Osteocyte (in vitro differentiated cells): Measurements from ENCODE around the gene EBPL. TPM values are rescaled to one million over a fixed set of nuclear protein-coding genes. Genes with fewer than 3 reads are reported as not detected.

Source experiments
- DNase-seq: peaks from one replicate; pipeline ENCODE4 v3.0.0; 2021; ENCODE audit warnings: mixed read lengths; ENCODE audit not compliant: unreplicated experiment; ENCODE audit errors: extremely low spot score
- H3K27ac Mint-ChIP-seq: one replicate; pipeline ENCODE4 v1.8.0; 2021; ENCODE audit warnings: mild to moderate bottlenecking, mixed read lengths; ENCODE audit not compliant: unreplicated experiment
- H3K27me3 Mint-ChIP-seq: one replicate; pipeline ENCODE4 v1.8.0; 2021; ENCODE audit warnings: mixed read lengths; ENCODE audit not compliant: unreplicated experiment
- H3K36me3 Mint-ChIP-seq: one replicate; pipeline ENCODE4 v1.8.0; 2021; ENCODE audit warnings: mixed read lengths; ENCODE audit not compliant: unreplicated experiment
- H3K4me1 Mint-ChIP-seq: one replicate; pipeline ENCODE4 v1.8.0; 2021; ENCODE audit warnings: mixed read lengths; ENCODE audit not compliant: unreplicated experiment
- H3K4me3 Mint-ChIP-seq: one replicate; pipeline ENCODE4 v1.8.0; 2021; ENCODE audit warnings: mild to moderate bottlenecking, moderate library complexity, mixed read lengths; ENCODE audit not compliant: unreplicated experiment
- H3K9me3 Mint-ChIP-seq: one replicate; pipeline ENCODE4 v1.8.0; 2021; ENCODE audit warnings: mixed read lengths; ENCODE audit not compliant: unreplicated experiment
- CTCF ChIP-seq: fragments of 200-600 bp; sonication (generic); IDR thresholded peaks from 2 replicates; pipeline ENCODE4 v1.5.0; 2021; ENCODE audit warnings: antibody characterized with exemption, mild to moderate bottlenecking, moderate library complexity
- long read RNA-seq: library from polyadenylated mRNA; unstranded; transcript quantifications from one replicate; pipeline ENCODE4 v2.0.0, GENCODE V29; 2021
- total RNA-seq: library from RNA; stranded (reverse); gene quantifications from 2 replicates; pipeline ENCODE4 v1.2.1, GENCODE V29; 2021

EBPL gene
- total RNA-seq = 29.2 and 33.7 TPM in 2 replicates
- long read RNA-seq = 0 reads

DNA sequence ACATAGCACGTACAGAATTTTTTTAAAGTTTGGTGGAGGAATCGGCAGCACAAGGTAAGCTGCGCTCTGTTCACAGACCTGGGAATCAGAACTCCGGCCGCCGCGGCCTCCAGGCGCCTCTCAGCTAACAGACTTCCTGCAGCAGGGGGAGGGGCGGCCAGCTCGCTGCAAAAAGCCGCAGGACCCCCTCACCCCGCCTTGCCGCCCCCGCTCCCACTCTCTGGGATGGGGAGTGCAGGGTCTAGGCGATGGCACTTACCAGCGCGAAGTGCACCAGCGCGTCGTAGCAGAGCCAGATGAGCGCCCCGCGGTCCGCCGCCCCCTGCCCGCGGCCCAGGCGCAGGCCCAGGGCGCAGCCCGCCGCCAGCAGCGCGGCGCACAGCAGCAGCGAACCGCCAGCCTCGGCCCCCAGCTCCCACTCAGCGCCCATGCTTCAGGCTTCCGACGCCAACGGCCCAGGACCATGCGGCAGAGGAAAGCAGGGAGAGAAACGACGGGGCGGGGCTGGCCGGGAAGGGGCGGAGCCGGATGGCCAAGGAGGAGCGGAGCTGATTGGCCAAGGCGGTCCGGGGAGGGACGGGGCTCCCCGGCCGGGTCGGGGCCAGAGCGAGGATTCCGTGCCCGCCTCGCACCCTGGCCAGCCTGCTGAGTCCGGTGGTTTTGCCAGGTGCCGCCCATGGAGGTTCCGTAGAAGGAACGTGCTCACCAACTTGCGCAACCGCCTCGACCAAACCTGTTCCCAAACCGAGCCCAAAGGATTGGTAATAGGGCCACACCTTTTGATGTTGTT, at the start of gene EBPL:
EBPL (minus strand) TSS at position 492 of the 790 bp plus-strand sequence; CDS start at position 430, 62 bp downstream.
- H3K4me1 Mint-ChIP-seq = peaks cover 15% of the 10 kb centered on the region
- H3K9me3 Mint-ChIP-seq = no peaks in the 10 kb centered on the region
- H3K4me3 Mint-ChIP-seq = peak within 1 kb of the TSS; percentile 87
- peak within 1 kb of the TSS; percentile 83 for H3K27ac Mint-ChIP-seq
- DNase-seq = peak; percentile 96
- no peaks in the 10 kb centered on the region for H3K27me3 Mint-ChIP-seq
- TF ChIP-seq CTCF = peak; percentile 10
- H3K36me3 Mint-ChIP-seq = peaks cover 9% of the 10 kb centered on the region

DNA sequence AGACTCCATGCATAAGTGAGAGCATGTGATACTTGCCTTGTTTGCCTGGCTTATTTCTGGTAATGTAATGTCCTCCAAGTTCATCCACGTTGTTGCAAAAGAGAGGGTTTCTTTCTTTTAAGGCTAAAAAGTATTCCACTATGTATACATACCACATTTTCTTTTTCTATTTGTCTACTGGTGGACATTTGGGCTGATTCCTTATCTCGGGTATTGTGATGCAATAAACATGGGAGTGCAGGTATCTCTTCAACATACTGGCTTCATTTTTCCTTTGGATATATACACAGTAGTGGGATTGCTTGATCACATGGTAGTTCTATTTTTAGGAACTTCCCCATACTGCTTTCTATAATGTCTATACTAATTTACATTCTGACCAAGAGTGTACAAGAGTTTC, 49.6 kb upstream of the EBPL start:
- Mint-ChIP-seq H3K4me1 (no peaks in the 10 kb centered on the region), H3K27me3 (no peaks in the 10 kb centered on the region), H3K36me3 (peaks cover 46% of the 10 kb centered on the region), H3K4me3 (no peak overlapping the region), H3K9me3 (no peaks in the 10 kb centered on the region), H3K27ac (no peak overlapping the region)
- no peak for DNase-seq
- TF ChIP-seq CTCF = no peak

- H3K27me3 Mint-ChIP-seq = no peaks in the 10 kb centered on the region
- no peak overlapping the region for H3K4me3 Mint-ChIP-seq
- H3K36me3 Mint-ChIP-seq = peaks cover 37% of the 10 kb centered on the region
- no peak overlapping the region for H3K27ac Mint-ChIP-seq
- no peaks in the 10 kb centered on the region for H3K9me3 Mint-ChIP-seq
- TF ChIP-seq CTCF = no peak
- DNase-seq = no peak
- no peaks in the 10 kb centered on the region for H3K4me1 Mint-ChIP-seq
These were observed 48.4 kb upstream of the EBPL start for GRCh38 chr13:49739498-49740187.

DNA sequence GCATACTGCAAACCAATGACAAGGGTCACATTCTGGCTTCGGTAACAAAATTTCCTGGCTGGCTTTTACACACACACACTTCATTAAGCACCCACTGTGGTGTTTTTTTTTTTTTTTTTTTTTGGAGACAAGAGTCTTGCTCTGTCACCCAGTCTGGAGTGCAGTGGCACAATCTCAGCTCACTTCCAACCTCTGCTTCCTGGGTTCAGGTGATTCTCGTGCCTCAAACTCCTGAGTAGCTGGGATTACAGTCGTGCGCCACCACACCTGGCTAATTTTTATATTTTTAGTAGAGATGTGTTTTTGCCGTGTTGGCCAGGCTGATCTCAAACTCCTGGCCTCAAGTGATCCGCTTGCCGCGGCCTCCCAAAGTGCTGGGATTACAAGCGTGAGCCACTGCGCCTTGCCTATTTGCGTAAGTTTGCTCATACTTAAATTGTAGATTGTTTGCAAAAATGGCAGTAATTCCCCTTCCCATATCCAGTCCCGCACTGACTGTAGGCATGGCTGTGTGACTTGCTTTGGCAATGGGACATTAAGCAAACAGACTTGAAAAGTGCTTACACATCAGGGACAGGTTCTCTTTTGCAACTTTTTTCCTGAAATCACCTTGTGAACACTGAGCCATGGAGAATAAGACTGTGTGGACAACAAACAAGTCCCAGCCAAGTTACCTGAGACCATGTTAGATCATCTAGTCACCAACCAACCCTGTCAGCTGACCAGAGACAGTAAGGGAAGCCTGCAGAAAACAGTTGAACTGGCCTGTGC, 42.1 kb upstream of the EBPL start:
- Mint-ChIP-seq H3K27me3 (no peaks in the 10 kb centered on the region), H3K27ac (no peak overlapping the region), H3K4me1 (peaks cover 7% of the 10 kb centered on the region), H3K4me3 (no peak overlapping the region), H3K36me3 (peaks cover 15% of the 10 kb centered on the region), H3K9me3 (no peaks in the 10 kb centered on the region)
- no peak for DNase-seq
- TF ChIP-seq CTCF = no peak
